ENCODE measurements around the gene FOXO3.

FOXO3 gene

DNA sequence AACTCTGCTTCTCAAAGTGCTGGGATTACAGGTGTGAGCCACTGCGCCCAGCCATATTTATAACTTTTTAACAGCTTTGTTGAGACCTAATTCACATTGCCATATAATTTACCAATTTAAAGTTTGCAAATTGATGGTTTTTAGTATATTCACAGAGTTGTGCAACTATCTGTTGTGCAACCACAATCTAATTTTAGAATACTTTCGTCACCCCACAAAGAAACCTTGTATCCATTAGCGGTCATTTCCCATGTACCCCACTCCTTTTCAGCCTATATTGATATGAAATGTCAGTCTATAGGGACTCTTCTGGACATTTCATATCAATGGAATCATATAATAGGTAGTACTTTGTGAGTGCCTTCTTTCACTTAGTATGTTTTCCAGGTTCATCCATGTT lies 55.8 kb downstream of the FOXO3 start:
- H3K4me1 Mint-ChIP-seq = peaks cover 23% of the 10 kb centered on the region
- peaks cover 4% of the 10 kb centered on the region for H3K36me3 Mint-ChIP-seq (ENCODE audit: low read depth)
- no peak for DNase-seq
- no peak overlapping the region for H3K4me3 Mint-ChIP-seq
- H3K9me3 Mint-ChIP-seq = peaks cover 16% of the 10 kb centered on the region
- ATAC-seq = no peak
- H3K27me3 Mint-ChIP-seq = no peaks in the 10 kb centered on the region
- H3K27ac Mint-ChIP-seq = no peak overlapping the region

DNA sequence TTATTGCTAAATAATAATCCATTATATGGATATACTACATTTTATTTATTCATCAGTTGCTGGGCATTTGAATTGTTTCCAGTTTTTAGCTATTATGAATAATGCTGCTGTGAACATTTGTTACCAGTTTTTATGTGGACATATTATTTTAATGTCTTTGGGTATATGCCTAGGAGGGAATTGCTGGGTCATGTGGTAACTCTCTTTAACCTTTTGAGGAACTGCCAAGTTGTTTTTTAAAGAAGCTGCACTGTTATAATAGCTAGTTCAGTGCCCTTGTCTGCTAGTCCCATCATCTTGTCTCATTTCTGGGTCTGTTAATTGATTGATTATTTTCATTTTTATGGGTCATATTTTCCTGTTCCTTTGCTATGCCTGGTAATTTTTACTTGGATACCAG lies 56.3 kb downstream of the FOXO3 start:
- peaks cover 25% of the 10 kb centered on the region for H3K4me1 Mint-ChIP-seq
- H3K27ac Mint-ChIP-seq = no peak overlapping the region
- no peak for DNase-seq
- H3K9me3 Mint-ChIP-seq = peaks cover 13% of the 10 kb centered on the region
- peaks cover 4% of the 10 kb centered on the region for H3K36me3 Mint-ChIP-seq (ENCODE audit: low read depth)
- H3K4me3 Mint-ChIP-seq = no peak overlapping the region
- H3K27me3 Mint-ChIP-seq = no peaks in the 10 kb centered on the region
- ATAC-seq = no peak

DNA sequence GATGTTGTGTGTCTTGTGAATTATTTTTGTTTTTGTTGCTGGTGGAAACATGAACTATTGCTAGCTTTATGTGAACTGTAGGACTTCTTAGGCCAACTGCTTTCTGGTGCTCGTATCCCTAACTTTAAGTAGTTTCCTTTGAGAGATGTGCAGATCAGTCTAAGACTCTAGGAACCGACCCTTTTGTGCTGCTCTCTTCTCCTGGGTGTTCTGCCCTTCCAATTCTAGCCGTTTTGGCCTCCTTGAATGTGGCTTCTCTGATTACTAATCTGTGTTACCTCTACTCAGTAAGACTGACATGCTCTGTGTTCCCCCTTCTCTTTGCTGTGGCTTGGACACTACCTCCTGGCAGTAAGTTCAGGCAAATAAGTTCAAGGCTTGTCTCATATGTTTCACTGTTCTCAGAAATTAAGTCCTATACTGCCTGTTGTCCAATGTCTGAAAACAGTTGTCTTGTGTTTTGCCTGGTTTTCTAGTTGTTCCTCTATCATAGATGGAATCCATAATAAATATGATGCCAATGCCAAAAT lies 58.0 kb downstream of the FOXO3 start:
- Mint-ChIP-seq H3K27ac (no peak overlapping the region), H3K9me3 (peaks cover 1% of the 10 kb centered on the region), H3K27me3 (no peaks in the 10 kb centered on the region), H3K4me1 (peaks cover 40% of the 10 kb centered on the region), H3K4me3 (no peak overlapping the region), H3K36me3 (ENCODE audit: low read depth) (no peaks in the 10 kb centered on the region)
- DNase-seq (no peak), ATAC-seq (no peak)

- DNase-seq (no peak), ATAC-seq (no peak)
- no peaks in the 10 kb centered on the region for H3K9me3 Mint-ChIP-seq
- H3K36me3 Mint-ChIP-seq (ENCODE audit: low read depth) = no peaks in the 10 kb centered on the region
- H3K27me3 Mint-ChIP-seq = no peaks in the 10 kb centered on the region
- peaks cover 40% of the 10 kb centered on the region for H3K4me1 Mint-ChIP-seq
- no peak overlapping the region for H3K27ac Mint-ChIP-seq
- H3K4me3 Mint-ChIP-seq = no peak overlapping the region
These were observed 58.9 kb downstream of the FOXO3 start for GRCh38 chr6:108619431-108620197.

DNA sequence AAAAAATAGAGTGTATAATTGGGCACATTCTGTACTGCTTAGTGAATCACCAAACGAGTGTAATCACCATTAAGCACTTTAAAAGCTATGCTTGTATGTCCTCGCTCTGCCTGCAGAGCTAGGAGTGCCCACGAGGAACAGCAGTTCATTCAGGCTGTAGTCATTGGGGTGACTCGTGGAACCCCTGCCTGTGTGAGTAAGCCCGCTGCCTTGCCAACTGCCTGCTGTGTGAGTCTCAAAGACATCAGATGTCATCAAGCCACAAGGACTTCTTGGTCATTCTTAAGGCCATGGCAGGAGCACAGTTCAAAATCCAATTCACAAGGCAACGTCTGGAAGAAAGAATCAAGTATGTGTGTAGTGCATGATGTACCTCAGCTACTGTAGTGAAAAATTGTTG lies 60.4 kb downstream of the FOXO3 start:
- no peak overlapping the region for H3K4me3 Mint-ChIP-seq
- DNase-seq (peak; percentile 26), ATAC-seq (peak; percentile 94)
- H3K27ac Mint-ChIP-seq = peak overlapping the region; percentile 57
- H3K36me3 Mint-ChIP-seq (ENCODE audit: low read depth) = no peaks in the 10 kb centered on the region
- H3K27me3 Mint-ChIP-seq = no peaks in the 10 kb centered on the region
- no peaks in the 10 kb centered on the region for H3K9me3 Mint-ChIP-seq
- peaks cover 40% of the 10 kb centered on the region for H3K4me1 Mint-ChIP-seq

- Mint-ChIP-seq H3K27me3 (no peaks in the 10 kb centered on the region), H3K4me1 (peaks cover 42% of the 10 kb centered on the region), H3K9me3 (no peaks in the 10 kb centered on the region), H3K4me3 (no peak overlapping the region), H3K36me3 (ENCODE audit: low read depth) (no peaks in the 10 kb centered on the region), H3K27ac (no peak overlapping the region)
- ATAC-seq (no peak), DNase-seq (no peak)
These were observed 62.1 kb downstream of the FOXO3 start for GRCh38 chr6:108622641-108623298.

- H3K27me3 Mint-ChIP-seq = no peaks in the 10 kb centered on the region
- no peak overlapping the region for H3K4me3 Mint-ChIP-seq
- H3K4me1 Mint-ChIP-seq = peaks cover 43% of the 10 kb centered on the region
- no peaks in the 10 kb centered on the region for H3K36me3 Mint-ChIP-seq (ENCODE audit: low read depth)
- ATAC-seq (no peak), DNase-seq (no peak)
- H3K27ac Mint-ChIP-seq = no peak overlapping the region
- no peaks in the 10 kb centered on the region for H3K9me3 Mint-ChIP-seq
These were observed 63.3 kb downstream of the FOXO3 start for GRCh38 chr6:108623995-108624394.

DNA sequence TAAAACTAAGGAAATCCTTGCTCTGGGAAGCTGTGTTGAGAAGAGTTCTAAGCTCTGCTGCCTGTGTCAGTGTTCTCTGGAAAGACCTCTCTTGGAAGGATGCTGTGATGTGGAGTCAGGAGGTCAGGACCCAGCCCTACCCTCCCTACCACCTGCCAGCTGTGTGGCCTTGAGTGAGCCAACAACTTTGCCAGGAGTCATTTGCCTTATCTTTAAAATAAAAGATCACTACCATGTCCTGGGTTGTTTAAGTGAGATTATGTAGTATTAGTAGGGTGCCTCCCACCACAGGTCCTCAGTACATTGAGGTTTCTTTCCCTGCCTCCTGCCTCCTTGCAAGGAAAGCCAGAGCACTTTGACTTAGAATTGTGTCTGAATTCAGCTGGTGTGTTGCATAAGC lies 64.9 kb downstream of the FOXO3 start:
- Mint-ChIP-seq H3K4me3 (no peak overlapping the region), H3K27me3 (no peaks in the 10 kb centered on the region), H3K36me3 (ENCODE audit: low read depth) (no peaks in the 10 kb centered on the region), H3K4me1 (peaks cover 50% of the 10 kb centered on the region), H3K9me3 (no peaks in the 10 kb centered on the region), H3K27ac (no peak overlapping the region)
- ATAC-seq (no peak), DNase-seq (no peak)

- Mint-ChIP-seq H3K27me3 (no peaks in the 10 kb centered on the region), H3K36me3 (ENCODE audit: low read depth) (no peaks in the 10 kb centered on the region), H3K27ac (no peak overlapping the region), H3K4me1 (peaks cover 50% of the 10 kb centered on the region), H3K4me3 (no peak overlapping the region), H3K9me3 (no peaks in the 10 kb centered on the region)
- ATAC-seq (no peak), DNase-seq (no peak)
These were observed 66.1 kb downstream of the FOXO3 start for GRCh38 chr6:108626777-108627176.

DNA sequence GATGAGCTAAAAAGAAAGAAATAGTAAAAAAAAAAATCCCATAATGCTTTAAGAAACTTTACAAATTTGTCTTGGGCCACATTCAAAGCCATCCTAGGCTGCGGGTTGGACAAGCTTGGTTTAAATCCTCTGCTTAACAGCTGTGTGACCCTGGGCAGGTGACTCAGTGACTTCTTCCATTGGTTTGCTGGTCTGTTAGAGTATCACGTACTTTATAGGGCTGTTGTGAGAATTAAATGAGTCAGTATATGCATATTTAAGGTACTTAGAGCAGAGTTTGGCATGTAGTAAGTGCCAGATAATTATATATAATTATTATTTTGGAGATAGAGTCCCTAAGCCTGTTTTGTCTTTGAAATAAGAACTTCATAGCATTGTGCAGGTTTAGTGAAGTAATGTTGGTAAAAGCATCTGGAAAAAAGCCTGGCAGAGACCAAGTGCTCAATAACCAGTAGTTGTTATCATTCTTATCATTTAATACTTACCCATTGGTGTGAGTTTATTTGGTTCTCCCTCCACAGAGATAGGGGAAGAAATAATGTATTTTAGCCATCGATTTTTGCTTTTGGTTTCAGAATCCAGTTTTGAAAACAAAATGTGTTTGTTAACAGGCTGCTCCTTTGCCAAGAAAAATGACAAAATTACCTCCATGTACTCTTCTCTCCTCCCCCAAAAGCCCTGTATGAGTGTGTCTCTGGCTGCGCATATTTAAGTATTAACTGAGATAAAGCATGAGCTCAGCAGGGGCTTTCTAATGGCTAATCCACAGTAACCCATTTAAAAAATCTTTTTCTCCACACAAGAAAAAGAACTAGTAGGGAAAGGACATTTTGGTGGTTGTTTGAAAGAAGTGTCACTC lies 67.2 kb downstream of the FOXO3 start:
- Mint-ChIP-seq H3K4me3 (no peak overlapping the region), H3K9me3 (no peaks in the 10 kb centered on the region), H3K4me1 (peaks cover 43% of the 10 kb centered on the region), H3K27me3 (no peaks in the 10 kb centered on the region), H3K36me3 (ENCODE audit: low read depth) (no peaks in the 10 kb centered on the region), H3K27ac (peak overlapping the region; percentile 19)
- ATAC-seq (peak; percentile 57), DNase-seq (no peak)

- Mint-ChIP-seq H3K9me3 (no peaks in the 10 kb centered on the region), H3K36me3 (ENCODE audit: low read depth) (no peaks in the 10 kb centered on the region), H3K4me1 (peaks cover 40% of the 10 kb centered on the region), H3K27me3 (no peaks in the 10 kb centered on the region), H3K4me3 (no peak overlapping the region), H3K27ac (peak overlapping the region; percentile 1)
- ATAC-seq = peak; percentile 88
- DNase-seq = no peak
These were observed 69.5 kb downstream of the FOXO3 start for GRCh38 chr6:108630050-108630714.

GRCh38 chr6:108632441-108632840 lies 71.7 kb downstream of the FOXO3 start:
- peaks cover 58% of the 10 kb centered on the region for H3K4me1 Mint-ChIP-seq
- ATAC-seq (no peak), DNase-seq (no peak)

GRCh38 chr6:108633436-108633835 lies 72.7 kb downstream of the FOXO3 start:
- H3K4me1 Mint-ChIP-seq = peaks cover 58% of the 10 kb centered on the region
- no peak for DNase-seq

More at GRCh38 chr6:108632441-108632840, 71.7 kb downstream of the FOXO3 start:
- no peaks in the 10 kb centered on the region for H3K36me3 Mint-ChIP-seq (ENCODE audit: low read depth)
- H3K27me3 Mint-ChIP-seq = no peaks in the 10 kb centered on the region
- no peaks in the 10 kb centered on the region for H3K9me3 Mint-ChIP-seq
- H3K4me3 Mint-ChIP-seq = no peak overlapping the region
- H3K27ac Mint-ChIP-seq = no peak overlapping the region

More at GRCh38 chr6:108633436-108633835, 72.7 kb downstream of the FOXO3 start:
- no peaks in the 10 kb centered on the region for H3K27me3 Mint-ChIP-seq
- no peak overlapping the region for H3K27ac Mint-ChIP-seq
- no peaks in the 10 kb centered on the region for H3K9me3 Mint-ChIP-seq
- ATAC-seq = no peak
- no peaks in the 10 kb centered on the region for H3K36me3 Mint-ChIP-seq (ENCODE audit: low read depth)
- no peak overlapping the region for H3K4me3 Mint-ChIP-seq
